Measurements from ENCODE around the gene CNTNAP2.
"Not testable (repeated sequence)": the region's sequence is repeated elsewhere in the genome, so short reads cannot be mapped to it uniquely, and the experiment has no call there.

The CNTNAP2 gene

DNA sequence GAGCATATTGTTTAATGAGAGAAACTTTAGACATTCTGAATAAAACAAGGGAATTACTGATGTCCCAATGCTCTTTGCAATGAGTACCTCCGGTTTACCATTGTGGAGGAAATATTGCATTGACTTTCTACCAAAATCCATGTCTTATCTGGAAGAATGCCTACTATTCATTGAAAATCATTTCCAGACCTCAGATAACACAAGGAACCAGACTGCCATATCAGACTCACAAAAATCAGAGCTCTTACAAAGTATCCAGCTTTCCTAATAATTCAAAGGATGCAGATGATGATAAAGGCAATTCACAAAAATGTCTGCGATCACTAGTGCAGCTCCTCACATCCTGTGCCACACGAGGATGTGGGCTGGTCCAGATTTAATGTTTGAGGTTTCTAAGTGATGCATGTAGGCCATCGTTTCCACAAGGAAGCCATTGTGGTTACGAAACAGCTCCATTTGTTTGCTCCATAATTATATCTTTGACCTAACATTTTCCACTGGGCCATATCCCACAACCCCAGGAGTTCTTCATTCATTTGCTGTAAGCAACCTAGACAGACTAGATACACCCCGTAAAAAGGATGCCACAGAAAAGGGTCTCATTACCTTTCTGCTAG is 1642.8 kb downstream of the CNTNAP2 start:
- Histone ChIP-seq H3K4me1 (ENCODE audit: control insufficient read depth, insufficient read depth, low read length) (no peaks in the 10 kb centered on the region), H3K27me3 (replicated peaks; ENCODE audit: control insufficient read depth, insufficient read depth, low read length) (no peaks in the 10 kb centered on the region), H3K36me3 (ENCODE audit: control insufficient read depth, insufficient read depth, low read length, severe bottlenecking) (no peaks in the 10 kb centered on the region), H3K9ac (ENCODE audit: low read length) (no peak overlapping the region), H3K4me3 (ENCODE audit: low read length) (no peak overlapping the region), H3K9me3 (ENCODE audit: control insufficient read depth, low read length) (no peaks in the 10 kb centered on the region)
- DNase-seq (ENCODE audit: low read depth): no peak

DNA sequence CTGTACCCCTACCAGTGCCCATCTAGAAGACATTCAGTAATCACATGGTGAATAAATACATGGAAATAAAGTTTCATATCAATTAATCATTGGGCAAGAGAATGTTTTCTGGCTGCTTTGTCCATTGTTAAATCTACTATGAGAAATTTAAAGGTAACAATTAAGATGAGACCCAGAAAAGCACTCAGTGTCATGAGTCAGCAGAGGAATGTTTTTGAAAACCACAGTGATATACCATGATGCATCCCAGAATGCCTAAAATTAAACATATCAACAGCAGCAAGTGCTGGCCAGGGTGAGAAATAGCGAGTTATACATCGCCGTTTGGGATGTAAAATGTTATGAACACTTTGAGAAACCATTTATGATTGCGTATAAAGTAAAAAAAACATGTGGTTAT is 1648.7 kb downstream of the CNTNAP2 start:
- no peak overlapping the region for H3K9ac ChIP-seq (ENCODE audit: low read length)
- DNase-seq (ENCODE audit: low read depth): no peak
- H3K27me3 ChIP-seq (replicated peaks; ENCODE audit: control insufficient read depth, insufficient read depth, low read length): no peaks in the 10 kb centered on the region
- no peaks in the 10 kb centered on the region for H3K36me3 ChIP-seq (ENCODE audit: control insufficient read depth, insufficient read depth, low read length, severe bottlenecking)
- H3K4me3 ChIP-seq (ENCODE audit: low read length): no peak overlapping the region
- no peaks in the 10 kb centered on the region for H3K4me1 ChIP-seq (ENCODE audit: control insufficient read depth, insufficient read depth, low read length)
- H3K9me3 ChIP-seq (ENCODE audit: control insufficient read depth, low read length): no peaks in the 10 kb centered on the region

DNA sequence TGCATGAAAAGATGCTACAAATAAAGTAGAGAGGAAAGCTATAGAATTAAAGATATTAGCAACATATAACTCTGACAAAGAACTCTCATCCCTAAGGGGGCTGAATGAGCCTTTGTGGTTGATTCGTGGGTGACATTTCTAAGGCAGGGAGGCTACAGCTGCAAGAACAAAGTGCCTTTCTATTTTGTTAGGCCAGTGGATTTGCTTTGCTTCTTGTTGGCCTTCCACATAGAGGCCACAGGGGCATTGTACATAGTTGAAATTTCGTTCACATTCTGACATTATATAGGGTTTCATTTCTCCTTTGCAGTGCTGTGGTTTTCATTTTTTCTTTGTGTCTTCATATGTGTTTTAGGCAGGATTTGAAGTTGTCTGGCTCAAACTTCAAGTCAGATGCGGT is 1654.7 kb downstream of the CNTNAP2 start:
- no peaks in the 10 kb centered on the region for H3K9me3 ChIP-seq (ENCODE audit: control insufficient read depth, low read length)
- no peaks in the 10 kb centered on the region for H3K4me1 ChIP-seq (ENCODE audit: control insufficient read depth, insufficient read depth, low read length)
- H3K9ac ChIP-seq (ENCODE audit: low read length): no peak overlapping the region
- H3K27me3 ChIP-seq (replicated peaks; ENCODE audit: control insufficient read depth, insufficient read depth, low read length): no peaks in the 10 kb centered on the region
- H3K4me3 ChIP-seq (ENCODE audit: low read length): no peak overlapping the region
- H3K36me3 ChIP-seq (ENCODE audit: control insufficient read depth, insufficient read depth, low read length, severe bottlenecking): no peaks in the 10 kb centered on the region
- no peak for DNase-seq (ENCODE audit: low read depth)

DNA sequence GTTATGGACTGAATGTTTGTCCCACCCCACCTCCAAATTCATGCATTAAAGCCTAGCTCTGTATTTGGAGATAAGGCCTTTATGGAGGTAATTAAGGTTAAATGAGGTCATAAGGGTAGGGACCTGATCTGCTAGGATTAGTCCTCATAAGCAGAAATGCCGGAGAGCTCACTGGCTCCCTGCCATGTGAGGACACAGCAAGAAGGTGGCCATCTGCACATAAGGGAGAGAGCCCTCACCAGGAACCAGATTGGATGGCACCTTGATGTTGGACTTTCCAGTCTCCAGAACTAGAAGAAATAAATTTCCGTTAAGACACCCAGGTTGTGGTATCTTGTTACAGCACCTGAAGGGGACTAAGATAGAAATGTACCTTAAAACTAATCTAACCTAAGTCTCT is 1657.9 kb downstream of the CNTNAP2 start:
- H3K4me1 ChIP-seq (ENCODE audit: control insufficient read depth, insufficient read depth, low read length): no peaks in the 10 kb centered on the region
- DNase-seq (ENCODE audit: low read depth): no peak

DNA sequence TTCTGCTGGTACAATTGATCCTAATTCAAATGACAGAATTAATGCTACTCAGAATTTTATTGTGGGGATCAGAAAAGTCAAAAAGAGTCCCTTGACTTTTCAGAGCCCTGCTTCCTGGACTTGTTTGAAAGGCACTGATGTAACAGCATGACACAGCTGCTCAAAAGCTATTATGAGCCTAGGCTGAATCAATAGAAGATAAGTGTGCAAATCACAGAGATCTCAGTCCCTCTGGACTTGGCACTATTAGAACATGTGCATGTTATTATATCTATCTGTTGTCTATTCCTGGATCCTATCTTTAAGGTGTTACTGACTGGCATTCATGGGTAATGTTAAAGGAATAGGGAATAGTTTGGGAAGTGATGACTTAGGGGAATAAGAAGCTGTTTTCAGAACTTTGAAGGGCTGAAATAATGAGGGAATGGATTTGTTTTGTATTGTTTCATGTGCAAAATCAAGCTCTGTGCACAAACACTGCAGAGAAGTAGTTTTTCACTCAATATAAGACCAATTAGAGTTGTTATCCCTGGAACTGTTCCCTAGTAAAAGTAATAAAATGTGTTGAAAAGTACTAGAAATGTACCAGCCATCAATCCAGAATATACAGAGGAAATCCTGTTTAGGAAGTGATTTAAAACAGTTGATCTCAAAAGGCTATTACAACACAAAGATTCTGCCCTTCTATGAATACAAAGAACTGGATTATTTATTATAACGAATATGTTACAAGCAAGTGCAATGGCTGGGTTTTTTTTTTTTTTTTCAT is 1659.1 kb downstream of the CNTNAP2 start:
- DNase-seq (ENCODE audit: low read depth): peak; percentile 22
- Histone ChIP-seq H3K36me3 (ENCODE audit: control insufficient read depth, insufficient read depth, low read length, severe bottlenecking) (no peaks in the 10 kb centered on the region), H3K4me3 (ENCODE audit: low read length) (no peak overlapping the region), H3K27me3 (replicated peaks; ENCODE audit: control insufficient read depth, insufficient read depth, low read length) (no peaks in the 10 kb centered on the region), H3K9ac (ENCODE audit: low read length) (no peak overlapping the region), H3K4me1 (ENCODE audit: control insufficient read depth, insufficient read depth, low read length) (no peaks in the 10 kb centered on the region), H3K9me3 (ENCODE audit: control insufficient read depth, low read length) (no peaks in the 10 kb centered on the region)

More for the DNA sequence above, 1657.9 kb downstream of the CNTNAP2 start:
- Histone ChIP-seq H3K9me3 (ENCODE audit: control insufficient read depth, low read length) (no peaks in the 10 kb centered on the region), H3K27me3 (replicated peaks; ENCODE audit: control insufficient read depth, insufficient read depth, low read length) (no peaks in the 10 kb centered on the region), H3K36me3 (ENCODE audit: control insufficient read depth, insufficient read depth, low read length, severe bottlenecking) (no peaks in the 10 kb centered on the region), H3K9ac (ENCODE audit: low read length) (no peak overlapping the region), H3K4me3 (ENCODE audit: low read length) (no peak overlapping the region)

DNA sequence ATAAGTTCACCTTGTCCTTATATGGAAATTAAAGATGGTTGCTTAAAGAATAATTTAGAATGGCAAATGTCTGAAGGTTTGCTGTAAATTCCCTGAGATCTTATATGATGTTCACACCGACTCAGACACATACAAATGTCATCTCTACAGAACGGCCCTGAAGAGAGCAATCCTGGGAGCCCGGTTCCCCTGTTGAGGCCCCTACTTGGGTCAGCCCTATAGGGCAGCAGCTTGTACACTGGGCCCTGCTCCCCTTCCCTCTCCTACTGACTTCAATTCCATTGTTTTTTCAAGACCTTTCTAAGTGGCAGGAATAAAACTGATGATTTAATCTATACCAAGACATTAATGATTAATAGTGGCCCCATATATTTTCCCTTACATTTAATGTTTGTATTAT is 1660.7 kb downstream of the CNTNAP2 start:
- DNase-seq (ENCODE audit: low read depth): no peak
- H3K4me3 ChIP-seq (ENCODE audit: low read length): no peak overlapping the region
- no peaks in the 10 kb centered on the region for H3K4me1 ChIP-seq (ENCODE audit: control insufficient read depth, insufficient read depth, low read length)
- no peaks in the 10 kb centered on the region for H3K36me3 ChIP-seq (ENCODE audit: control insufficient read depth, insufficient read depth, low read length, severe bottlenecking)
- no peaks in the 10 kb centered on the region for H3K9me3 ChIP-seq (ENCODE audit: control insufficient read depth, low read length)
- no peaks in the 10 kb centered on the region for H3K27me3 ChIP-seq (replicated peaks; ENCODE audit: control insufficient read depth, insufficient read depth, low read length)
- H3K9ac ChIP-seq (ENCODE audit: low read length): no peak overlapping the region

DNA sequence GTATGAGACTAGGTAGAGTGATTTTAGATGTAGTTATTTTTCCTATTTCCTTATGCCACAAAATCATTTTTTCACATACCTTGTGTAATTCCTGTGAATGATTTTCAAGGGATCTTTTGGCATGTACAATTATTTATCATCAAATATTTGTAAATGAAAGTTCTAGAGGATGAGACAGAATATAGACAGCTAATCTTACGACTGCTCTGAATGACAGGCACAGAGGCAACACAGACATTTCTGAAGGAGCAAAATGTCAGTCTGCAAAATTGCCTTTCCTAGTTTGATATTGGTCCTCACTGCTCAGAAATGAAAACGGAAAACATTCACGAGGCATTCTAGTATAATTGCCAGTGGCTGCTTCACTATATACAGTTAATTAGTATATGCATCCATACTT is 1663.3 kb downstream of the CNTNAP2 start:
- no peaks in the 10 kb centered on the region for H3K4me1 ChIP-seq (ENCODE audit: control insufficient read depth, insufficient read depth, low read length)
- no peaks in the 10 kb centered on the region for H3K9me3 ChIP-seq (ENCODE audit: control insufficient read depth, low read length)
- no peak for DNase-seq (ENCODE audit: low read depth)
- H3K9ac ChIP-seq (ENCODE audit: low read length): no peak overlapping the region
- H3K4me3 ChIP-seq (ENCODE audit: low read length): no peak overlapping the region
- no peaks in the 10 kb centered on the region for H3K36me3 ChIP-seq (ENCODE audit: control insufficient read depth, insufficient read depth, low read length, severe bottlenecking)
- no peaks in the 10 kb centered on the region for H3K27me3 ChIP-seq (replicated peaks; ENCODE audit: control insufficient read depth, insufficient read depth, low read length)

DNA sequence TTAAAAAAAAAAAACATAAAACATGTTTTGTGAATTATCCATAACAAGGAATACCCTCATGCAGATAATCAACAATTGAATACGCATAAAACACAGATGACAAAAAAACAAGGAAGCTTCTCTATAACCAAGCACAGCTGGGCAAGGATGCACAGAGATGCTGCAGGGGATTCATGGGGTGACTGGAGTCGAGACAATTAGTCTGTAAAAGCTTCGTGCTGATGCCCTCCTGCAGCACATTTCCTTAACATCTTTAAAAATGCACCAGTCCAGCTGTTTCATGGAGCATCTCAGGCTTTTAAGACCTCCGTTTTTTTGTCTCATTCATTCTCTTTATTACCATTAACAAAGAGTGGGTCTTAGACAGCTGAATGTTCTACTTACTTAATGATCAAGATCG is 1680.0 kb downstream of the CNTNAP2 start:
- Histone ChIP-seq H3K27me3 (replicated peaks; ENCODE audit: control insufficient read depth, insufficient read depth, low read length) (no peaks in the 10 kb centered on the region), H3K4me1 (ENCODE audit: control insufficient read depth, insufficient read depth, low read length) (peaks cover 9% of the 10 kb centered on the region), H3K9me3 (ENCODE audit: control insufficient read depth, low read length) (no peaks in the 10 kb centered on the region), H3K36me3 (ENCODE audit: control insufficient read depth, insufficient read depth, low read length, severe bottlenecking) (no peaks in the 10 kb centered on the region), H3K9ac (ENCODE audit: low read length) (no peak overlapping the region), H3K4me3 (ENCODE audit: low read length) (no peak overlapping the region)
- no peak for DNase-seq (ENCODE audit: low read depth)

DNA sequence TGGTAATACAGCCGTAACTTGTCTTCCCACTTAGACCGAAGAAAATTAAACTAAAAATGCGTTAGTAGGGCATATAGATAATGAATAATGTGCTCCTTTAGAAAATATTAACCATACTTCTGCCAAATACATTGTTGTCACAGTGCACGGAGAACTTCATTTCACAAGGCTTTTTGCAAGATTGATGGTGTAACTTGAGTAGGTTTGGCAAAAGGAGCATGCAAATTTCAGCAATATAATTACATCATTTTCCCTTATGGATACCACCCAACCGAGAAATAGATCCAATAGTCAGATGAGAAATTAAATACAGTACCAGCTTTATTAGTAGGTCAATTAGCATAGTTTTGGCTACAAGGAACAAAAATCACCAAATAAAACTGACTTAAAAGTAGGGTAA is 1681.4 kb downstream of the CNTNAP2 start:
- H3K36me3 ChIP-seq (ENCODE audit: control insufficient read depth, insufficient read depth, low read length, severe bottlenecking): no peaks in the 10 kb centered on the region
- no peak for DNase-seq (ENCODE audit: low read depth)
- no peak overlapping the region for H3K4me3 ChIP-seq (ENCODE audit: low read length)
- no peak overlapping the region for H3K9ac ChIP-seq (ENCODE audit: low read length)
- H3K27me3 ChIP-seq (replicated peaks; ENCODE audit: control insufficient read depth, insufficient read depth, low read length): no peaks in the 10 kb centered on the region
- H3K4me1 ChIP-seq (ENCODE audit: control insufficient read depth, insufficient read depth, low read length): peaks cover 9% of the 10 kb centered on the region
- H3K9me3 ChIP-seq (ENCODE audit: control insufficient read depth, low read length): no peaks in the 10 kb centered on the region

DNA sequence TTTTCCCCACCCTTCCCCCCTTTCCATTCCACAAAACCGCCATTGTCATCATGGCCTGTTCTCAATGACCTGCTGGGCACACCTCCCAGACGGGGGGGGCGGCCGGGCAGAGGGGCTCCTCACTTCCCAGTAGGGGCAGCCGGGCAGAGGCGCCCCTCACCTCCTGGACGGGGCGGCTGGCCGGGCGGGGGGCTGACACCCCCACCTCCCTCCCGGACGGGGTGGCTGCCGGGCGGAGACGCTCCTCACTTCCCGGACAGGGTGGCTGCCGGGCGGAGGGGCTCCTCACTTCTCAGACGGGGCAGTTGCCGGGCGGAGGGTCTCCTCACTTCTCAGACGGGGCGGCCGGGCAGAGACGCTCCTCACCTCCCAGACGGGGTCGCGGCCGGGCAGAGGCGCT is 1685.2 kb downstream of the CNTNAP2 start:
- not testable (repeated sequence) for DNase-seq (ENCODE audit: low read depth); H3K4me1 ChIP-seq (ENCODE audit: control insufficient read depth, insufficient read depth, low read length); H3K4me3 ChIP-seq (ENCODE audit: low read length); H3K27me3 ChIP-seq (replicated peaks; ENCODE audit: control insufficient read depth, insufficient read depth, low read length); H3K9ac ChIP-seq (ENCODE audit: low read length); H3K36me3 ChIP-seq (ENCODE audit: control insufficient read depth, insufficient read depth, low read length, severe bottlenecking); H3K9me3 ChIP-seq (ENCODE audit: control insufficient read depth, low read length)

DNA sequence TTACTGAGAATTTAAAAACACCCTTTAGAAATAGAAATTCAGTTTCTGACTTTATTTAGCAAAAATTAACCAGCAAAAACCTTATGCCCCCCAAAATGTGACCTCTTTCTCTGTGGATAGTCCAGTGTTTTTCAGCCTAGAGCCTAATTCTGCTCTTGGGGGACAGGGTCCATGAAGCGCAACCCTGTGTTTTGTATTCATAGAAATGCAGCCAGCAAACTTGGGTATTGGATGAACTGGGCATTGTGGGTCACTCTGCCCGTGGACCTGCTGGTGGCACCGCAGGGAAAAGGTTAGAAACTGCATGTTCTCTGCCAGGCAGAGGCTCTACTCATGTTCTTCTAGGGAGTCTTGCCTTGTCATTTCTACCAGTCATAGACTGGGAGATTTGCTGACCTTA is 1686.5 kb downstream of the CNTNAP2 start:
- Histone ChIP-seq H3K4me1 (ENCODE audit: control insufficient read depth, insufficient read depth, low read length) (peaks cover 5% of the 10 kb centered on the region), H3K4me3 (ENCODE audit: low read length) (no peak overlapping the region), H3K9me3 (ENCODE audit: control insufficient read depth, low read length) (peaks cover 7% of the 10 kb centered on the region), H3K9ac (ENCODE audit: low read length) (no peak overlapping the region), H3K27me3 (replicated peaks; ENCODE audit: control insufficient read depth, insufficient read depth, low read length) (no peaks in the 10 kb centered on the region), H3K36me3 (ENCODE audit: control insufficient read depth, insufficient read depth, low read length, severe bottlenecking) (no peaks in the 10 kb centered on the region)
- no peak for DNase-seq (ENCODE audit: low read depth)

DNA sequence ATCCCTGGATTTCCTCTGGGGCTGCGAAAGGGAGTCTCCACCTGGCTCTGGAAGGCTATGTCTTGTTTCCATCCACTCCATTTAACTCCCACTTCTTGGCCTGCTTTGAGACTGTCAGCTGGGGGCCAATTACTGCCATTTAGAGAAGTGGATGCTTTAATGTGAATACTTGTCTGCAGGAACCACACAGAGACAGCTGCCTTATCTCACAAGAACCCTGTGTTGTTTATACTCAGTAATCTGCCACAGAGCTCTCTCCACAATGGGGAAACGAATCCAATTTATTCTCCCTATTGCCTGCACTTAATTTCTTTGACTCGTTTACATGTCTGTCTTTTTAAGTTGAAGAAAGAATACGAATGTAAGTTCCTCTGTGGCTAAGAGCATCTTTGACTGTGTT is 1687.0 kb downstream of the CNTNAP2 start:
- Histone ChIP-seq H3K4me1 (ENCODE audit: control insufficient read depth, insufficient read depth, low read length) (peaks cover under 1% of the 10 kb centered on the region), H3K36me3 (ENCODE audit: control insufficient read depth, insufficient read depth, low read length, severe bottlenecking) (no peaks in the 10 kb centered on the region), H3K9ac (ENCODE audit: low read length) (no peak overlapping the region), H3K9me3 (ENCODE audit: control insufficient read depth, low read length) (peaks cover 7% of the 10 kb centered on the region), H3K4me3 (ENCODE audit: low read length) (no peak overlapping the region), H3K27me3 (replicated peaks; ENCODE audit: control insufficient read depth, insufficient read depth, low read length) (no peaks in the 10 kb centered on the region)
- DNase-seq (ENCODE audit: low read depth): no peak

Data from adipocyte (in vitro differentiated cells).